GM12865 (cell line): ENCODE results near the gene ATP2B2.

ENCODE experiments used
- DNase-seq: peaks from one replicate; pipeline ENCODE4 v3.0.0; 2010; ENCODE audit warnings: low read depth
- H3K4me3 ChIP-seq: 2 replicates; pipeline ENCODE4 v1.5.1; 2011; ENCODE audit warnings: mild to moderate bottlenecking, low read depth, low read length, control low read depth
- TF ChIP-seq, protein P1 (sequence below): IDR thresholded peaks from 2 replicates; pipeline ENCODE4 v1.5.1; 2011; ENCODE audit warnings: low read length, control low read depth, low read depth, inconsistent platforms; ENCODE audit not compliant: insufficient read depth; ENCODE audit errors: missing control alignments

ATP2B2 gene

DNA sequence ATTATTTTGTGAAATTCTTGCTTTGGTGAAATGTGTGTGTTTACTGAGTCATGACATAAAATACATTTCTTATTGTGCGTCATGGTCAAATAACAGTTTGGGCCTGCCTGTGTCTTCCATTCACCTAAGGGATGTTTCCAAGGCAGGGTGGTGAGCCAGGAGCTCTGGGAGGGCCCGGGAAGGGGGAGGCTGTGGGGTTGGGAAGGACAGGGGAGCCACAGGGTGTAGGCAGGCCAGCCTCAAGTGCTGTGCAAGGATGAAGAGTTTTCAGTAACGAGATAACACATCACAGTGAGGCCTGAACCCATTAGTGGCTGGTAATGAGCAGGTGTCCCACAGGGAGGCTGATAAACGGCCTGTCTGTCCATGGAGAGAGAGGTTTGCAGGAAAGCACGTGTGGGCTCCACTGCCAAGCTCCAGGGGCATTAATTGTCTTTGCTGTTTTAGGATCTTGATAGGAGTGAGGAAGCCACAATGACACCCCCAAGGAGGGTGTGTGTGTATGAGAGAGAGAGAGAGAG lies 148.9 kb downstream of the ATP2B2 start:
- no peak overlapping the region for H3K4me3 ChIP-seq
- no peak for DNase-seq
- TF ChIP-seq, protein P1, sequence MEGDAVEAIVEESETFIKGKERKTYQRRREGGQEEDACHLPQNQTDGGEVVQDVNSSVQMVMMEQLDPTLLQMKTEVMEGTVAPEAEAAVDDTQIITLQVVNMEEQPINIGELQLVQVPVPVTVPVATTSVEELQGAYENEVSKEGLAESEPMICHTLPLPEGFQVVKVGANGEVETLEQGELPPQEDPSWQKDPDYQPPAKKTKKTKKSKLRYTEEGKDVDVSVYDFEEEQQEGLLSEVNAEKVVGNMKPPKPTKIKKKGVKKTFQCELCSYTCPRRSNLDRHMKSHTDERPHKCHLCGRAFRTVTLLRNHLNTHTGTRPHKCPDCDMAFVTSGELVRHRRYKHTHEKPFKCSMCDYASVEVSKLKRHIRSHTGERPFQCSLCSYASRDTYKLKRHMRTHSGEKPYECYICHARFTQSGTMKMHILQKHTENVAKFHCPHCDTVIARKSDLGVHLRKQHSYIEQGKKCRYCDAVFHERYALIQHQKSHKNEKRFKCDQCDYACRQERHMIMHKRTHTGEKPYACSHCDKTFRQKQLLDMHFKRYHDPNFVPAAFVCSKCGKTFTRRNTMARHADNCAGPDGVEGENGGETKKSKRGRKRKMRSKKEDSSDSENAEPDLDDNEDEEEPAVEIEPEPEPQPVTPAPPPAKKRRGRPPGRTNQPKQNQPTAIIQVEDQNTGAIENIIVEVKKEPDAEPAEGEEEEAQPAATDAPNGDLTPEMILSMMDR: no peak

DNA sequence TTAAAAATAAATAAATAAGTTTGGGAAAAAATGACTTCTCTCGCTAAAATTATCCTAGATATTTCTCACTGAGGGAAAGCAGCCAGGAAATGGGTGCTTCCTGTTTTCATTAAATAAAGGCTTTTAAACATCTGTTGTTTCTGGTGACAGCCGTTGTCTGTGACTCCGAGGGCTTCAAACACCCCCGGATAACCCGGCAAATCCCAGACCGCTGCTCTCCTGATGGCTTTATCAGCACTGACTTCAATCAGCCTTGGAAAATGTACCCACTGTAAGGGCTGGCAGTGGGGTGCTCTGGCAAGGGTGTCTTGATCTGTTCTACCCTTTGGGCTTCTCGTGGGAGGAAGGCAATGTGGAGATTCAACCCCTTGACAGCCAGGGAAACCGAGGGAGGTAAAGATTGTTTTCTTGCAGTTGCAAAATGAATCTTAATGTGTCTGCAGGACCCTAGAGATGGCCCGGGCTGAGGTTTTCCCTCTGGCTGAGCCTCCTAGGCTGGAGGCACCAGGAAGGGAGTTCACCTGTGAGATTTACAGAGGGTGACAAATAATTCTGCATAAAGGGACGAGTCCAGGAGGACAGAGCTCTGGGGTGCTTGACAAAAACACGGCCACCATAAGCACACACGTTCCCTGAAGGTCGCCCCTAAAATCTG lies 150.9 kb downstream of the ATP2B2 start:
- DNase-seq: no peak
- TF ChIP-seq, protein P1: no peak
- no peak overlapping the region for H3K4me3 ChIP-seq

DNA sequence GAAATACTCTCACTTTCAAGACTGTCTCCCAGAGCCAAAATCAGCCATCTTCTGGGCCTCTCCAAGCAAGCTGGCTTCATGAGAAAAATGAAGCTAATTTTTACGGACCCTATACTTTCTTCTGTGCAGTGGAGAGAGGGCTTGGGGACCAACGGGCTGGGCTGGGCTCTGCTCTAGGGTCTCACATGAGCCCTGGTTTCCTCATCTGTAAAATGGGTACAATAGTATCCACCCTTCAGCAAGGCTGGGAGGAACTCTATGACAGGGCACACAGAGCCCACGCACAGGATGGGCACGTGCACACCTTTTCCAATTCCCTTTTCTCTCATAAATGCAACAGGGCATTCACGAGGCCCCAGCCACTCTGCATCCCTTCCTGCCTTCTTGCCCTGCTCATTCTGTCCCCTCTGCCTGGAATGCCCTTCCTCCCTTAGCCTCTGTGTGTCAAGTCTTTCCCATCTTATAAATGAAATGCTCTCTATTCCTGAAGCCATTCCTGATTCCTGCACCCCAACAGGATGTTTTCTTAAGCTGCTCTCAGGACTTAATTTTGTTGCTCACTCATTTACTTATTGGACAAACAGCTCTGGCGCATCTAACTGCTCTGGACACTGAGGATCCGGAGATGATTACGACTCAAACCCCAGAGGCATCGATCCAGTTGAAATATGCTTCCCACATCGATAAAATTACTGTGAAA lies 151.6 kb downstream of the ATP2B2 start:
- H3K4me3 ChIP-seq: no peak overlapping the region
- DNase-seq: no peak
- TF ChIP-seq, protein P1: no peak

DNA sequence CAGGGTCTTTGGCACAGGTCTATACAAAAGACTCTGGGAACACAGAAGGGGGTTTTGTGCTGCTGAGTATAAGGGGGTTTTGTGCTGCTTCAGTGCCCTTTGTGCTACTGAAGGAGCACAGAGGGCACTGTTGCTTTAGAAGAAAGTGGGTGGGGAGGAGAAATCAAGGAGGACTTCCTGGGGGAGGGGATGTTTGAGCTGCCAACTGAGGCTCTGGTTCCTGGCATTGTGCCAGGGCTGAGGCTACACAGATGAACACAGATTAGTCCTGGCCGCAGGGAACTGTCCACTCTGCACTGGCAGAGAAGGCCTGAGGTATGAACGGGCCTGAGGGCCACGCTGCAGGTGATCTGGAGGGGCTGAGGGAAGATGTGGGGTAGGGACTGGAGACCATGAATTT lies 152.2 kb downstream of the ATP2B2 start:
- DNase-seq: no peak
- TF ChIP-seq, protein P1: no peak
- H3K4me3 ChIP-seq: no peak overlapping the region

DNA sequence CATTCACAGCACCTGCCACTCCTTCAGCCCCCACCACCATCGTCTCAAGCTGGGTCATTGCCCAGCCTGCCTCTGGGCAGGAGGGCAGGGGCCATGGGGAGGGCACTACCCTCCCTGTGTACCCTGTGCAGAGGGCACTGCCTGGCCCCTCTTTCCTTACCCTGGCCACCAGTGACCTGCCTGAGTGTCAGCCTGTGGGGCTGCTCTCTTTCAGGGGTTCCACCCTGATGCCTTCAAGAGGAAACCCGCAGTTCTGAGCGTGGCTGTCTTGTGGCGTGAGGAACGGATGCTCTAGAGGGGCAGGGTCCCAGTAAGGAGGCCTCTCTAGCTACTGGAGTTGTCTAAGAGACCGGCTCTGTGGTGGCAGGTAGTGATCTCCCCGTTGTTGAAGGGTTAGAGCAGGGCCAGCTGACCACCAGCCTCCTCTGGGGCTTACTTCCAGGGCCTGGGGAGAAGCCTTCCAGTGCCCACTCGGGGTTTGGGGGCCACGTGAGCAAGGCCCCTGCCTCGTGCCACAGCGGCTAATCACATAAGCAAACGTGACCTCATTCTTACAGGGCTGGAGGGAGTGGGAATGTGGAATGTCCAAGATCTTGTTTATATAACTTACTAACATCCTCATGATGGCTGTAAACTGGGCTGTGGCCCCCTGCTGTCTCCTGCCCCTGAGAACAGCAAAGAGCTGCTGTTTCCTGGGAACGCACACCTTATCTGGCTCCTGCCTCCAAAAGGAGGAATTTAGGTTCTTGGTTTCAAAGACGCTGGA lies 153.1 kb downstream of the ATP2B2 start:
- TF ChIP-seq, protein P1: no peak
- no peak overlapping the region for H3K4me3 ChIP-seq
- no peak for DNase-seq

DNA sequence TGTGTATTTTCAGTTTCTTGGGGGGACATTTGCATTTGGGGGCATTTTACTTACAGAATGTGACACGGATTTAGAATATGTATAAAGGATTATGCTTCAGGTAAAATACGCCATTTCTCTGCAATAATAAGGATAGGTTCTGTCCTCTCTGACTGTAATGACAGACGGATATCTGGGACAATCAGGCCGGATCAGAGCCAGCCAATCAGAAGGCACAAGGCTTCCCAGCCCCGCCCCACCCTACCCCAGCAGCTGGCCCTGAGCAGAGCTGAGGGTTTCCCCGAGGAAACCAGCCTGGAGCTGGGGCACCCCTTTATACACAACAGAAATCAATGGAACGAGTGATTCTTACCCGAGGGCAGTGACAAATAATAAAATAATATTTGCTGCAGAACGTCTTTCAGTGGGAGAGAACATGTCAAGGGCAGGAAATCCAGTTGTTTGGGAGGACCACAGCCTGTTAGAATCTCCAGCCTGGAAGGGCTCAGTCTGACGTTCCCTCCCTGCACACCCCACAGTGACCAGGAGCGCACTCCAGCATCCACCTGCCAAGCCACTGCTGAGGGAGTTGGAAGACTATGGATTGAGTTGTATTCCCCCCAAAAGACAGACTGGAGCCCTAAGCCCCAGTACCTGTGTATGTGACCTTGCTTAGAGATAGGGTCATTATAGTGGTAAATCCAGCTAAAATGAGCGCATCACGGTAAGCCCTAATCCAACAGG lies 154.2 kb downstream of the ATP2B2 start:
- DNase-seq: peak; percentile 31
- TF ChIP-seq, protein P1: no peak
- H3K4me3 ChIP-seq: no peak overlapping the region
